Progenitor cell of endocrine pancreas (in vitro differentiated cells): Measurements from ENCODE around the gene IL22RA2. TPM values are rescaled to one million over a fixed set of nuclear protein-coding genes. Genes with fewer than 3 reads are reported as not detected.

Experiments used
- DNase-seq: peaks from one replicate; pipeline ENCODE4 v3.0.0; 2021; ENCODE audit warnings: low spot score; ENCODE audit not compliant: unreplicated experiment
- H3K27ac Mint-ChIP-seq: 2 replicates; pipeline ENCODE4 v1.8.0; 2021; ENCODE audit warnings: mild to moderate bottlenecking, moderate library complexity, mixed read lengths
- H3K27me3 Mint-ChIP-seq: 2 replicates; pipeline ENCODE4 v1.8.0; 2021; ENCODE audit warnings: mixed read lengths
- H3K36me3 Mint-ChIP-seq: 2 replicates; pipeline ENCODE4 v1.8.0; 2022; ENCODE audit warnings: mixed read lengths; ENCODE audit not compliant: insufficient read depth
- H3K4me1 Mint-ChIP-seq: 2 replicates; pipeline ENCODE4 v1.8.0; 2021; ENCODE audit warnings: low read depth, mixed read lengths
- H3K4me3 Mint-ChIP-seq: 2 replicates; pipeline ENCODE4 v1.8.0; 2021; ENCODE audit warnings: low read depth, mild to moderate bottlenecking, moderate library complexity, mixed read lengths
- H3K9me3 Mint-ChIP-seq: 2 replicates; pipeline ENCODE4 v1.8.0; 2021; ENCODE audit warnings: low read depth, mixed read lengths
- CTCF ChIP-seq: fragments of 200-600 bp; sonication (generic); IDR thresholded peaks from one replicate; pipeline ENCODE4 v1.5.0; 2021; ENCODE audit warnings: antibody characterized with exemption, mild to moderate bottlenecking; ENCODE audit not compliant: unreplicated experiment
- total RNA-seq: library from RNA; stranded (reverse); gene quantifications from 2 replicates; pipeline ENCODE4 v1.2.1, GENCODE V29; 2021

The IL22RA2 gene
- total RNA-seq, 1 donor from 2014 or later = not detected

- Mint-ChIP-seq H3K9me3 (peaks cover 12% of the 10 kb centered on the region), H3K36me3 (no peaks in the 10 kb centered on the region), H3K4me1 (no peaks in the 10 kb centered on the region), H3K27ac (no peak overlapping the region), H3K4me3 (no peak overlapping the region), H3K27me3 (no peaks in the 10 kb centered on the region)
- no peak for DNase-seq
- no peak for TF ChIP-seq CTCF
Observed at GRCh38 chr6:137176729-137177128, 3.3 kb upstream of the IL22RA2 start.

- DNase-seq = no peak
- peaks cover 10% of the 10 kb centered on the region for H3K9me3 Mint-ChIP-seq
- no peak overlapping the region for H3K27ac Mint-ChIP-seq
- H3K4me3 Mint-ChIP-seq = no peak overlapping the region
- no peaks in the 10 kb centered on the region for H3K27me3 Mint-ChIP-seq
- H3K36me3 Mint-ChIP-seq = no peaks in the 10 kb centered on the region
- TF ChIP-seq CTCF = no peak
- no peaks in the 10 kb centered on the region for H3K4me1 Mint-ChIP-seq
Observed at GRCh38 chr6:137175868-137176245, 2.4 kb upstream of the IL22RA2 start.

GRCh38 chr6:137175157-137175867 is 1.9 kb upstream of the IL22RA2 start:
- Mint-ChIP-seq H3K27me3 (no peaks in the 10 kb centered on the region), H3K4me3 (no peak overlapping the region), H3K27ac (no peak overlapping the region), H3K36me3 (no peaks in the 10 kb centered on the region), H3K4me1 (no peaks in the 10 kb centered on the region), H3K9me3 (peaks cover 11% of the 10 kb centered on the region)
- no peak for DNase-seq
- TF ChIP-seq CTCF = no peak

GRCh38 chr6:137172734-137173431 is 561 bp downstream of the IL22RA2 start:
- Mint-ChIP-seq H3K9me3 (peaks cover 18% of the 10 kb centered on the region), H3K36me3 (peaks cover 4% of the 10 kb centered on the region), H3K4me3 (no peak overlapping the region), H3K27ac (no peak overlapping the region), H3K27me3 (no peaks in the 10 kb centered on the region), H3K4me1 (no peaks in the 10 kb centered on the region)
- no peak for DNase-seq
- TF ChIP-seq CTCF = no peak

- no peak overlapping the region for H3K4me3 Mint-ChIP-seq
- no peak for DNase-seq
- H3K27me3 Mint-ChIP-seq = no peaks in the 10 kb centered on the region
- peaks cover 20% of the 10 kb centered on the region for H3K9me3 Mint-ChIP-seq
- H3K27ac Mint-ChIP-seq = no peak overlapping the region
- TF ChIP-seq CTCF = no peak
- no peaks in the 10 kb centered on the region for H3K4me1 Mint-ChIP-seq
- H3K36me3 Mint-ChIP-seq = peaks cover 4% of the 10 kb centered on the region
Observed at GRCh38 chr6:137171824-137172733, 1.4 kb downstream of the IL22RA2 start.
